Liver (tissue), 9 donors: ENCODE measurements around the gene PPP1R12C. TPM values are rescaled to one million over a fixed set of nuclear protein-coding genes. Genes with fewer than 3 reads are reported as not detected.

Source experiments
- DNase-seq: peaks from one replicate; pipeline ENCODE4 v3.0.0-alpha.2; 2017; ENCODE audit warnings: low spot score
- H3K27ac ChIP-seq, 2 donors: one replicate each; pipeline ENCODE4 v1.7.0; 2013; ENCODE audit warnings: inconsistent platforms in 2 of 2, low read length in 2 of 2, control low read depth in 1 of 2, low read depth in 1 of 2, mild to moderate bottlenecking in 1 of 2
- H3K27me3 ChIP-seq, 4 donors: one replicate each; pipeline versions ENCODE4 v1.6.1 to v1.7.0; 2013; ENCODE audit warnings: low read length in 3 of 4, inconsistent platforms in 1 of 4, mild to moderate bottlenecking in 1 of 4, moderate library complexity in 1 of 4; ENCODE audit not compliant: control insufficient read depth in 4 of 4, insufficient read depth in 4 of 4
- H3K36me3 ChIP-seq, 4 donors: one replicate each; pipeline versions ENCODE4 v1.6.1 to v1.7.0; 2013; ENCODE audit warnings: low read length in 3 of 4, mild to moderate bottlenecking in 3 of 4, low read depth in 1 of 4, moderate library complexity in 1 of 4; ENCODE audit not compliant: control insufficient read depth in 4 of 4, insufficient read depth in 3 of 4
- H3K4me1 ChIP-seq, 4 donors: one replicate each; pipeline versions ENCODE4 v1.6.1 to v1.7.0; 2013; ENCODE audit warnings: low read length in 3 of 4, mild to moderate bottlenecking in 3 of 4, moderate library complexity in 1 of 4; ENCODE audit not compliant: control insufficient read depth in 4 of 4, insufficient read depth in 4 of 4
- H3K4me3 ChIP-seq, 3 donors: one replicate each; pipeline versions ENCODE4 v1.6.1 to v1.7.0; 2013; ENCODE audit warnings: low read length in 3 of 3, control low read depth in 1 of 3, low read depth in 1 of 3, mild to moderate bottlenecking in 1 of 3
- H3K9ac ChIP-seq, 2 donors: one replicate each; pipeline ENCODE4 v1.7.0; 2013; ENCODE audit warnings: low read length in 2 of 2, mild to moderate bottlenecking in 2 of 2, moderate library complexity in 2 of 2, control low read depth in 1 of 2, low read depth in 1 of 2
- H3K9me3 ChIP-seq, 4 donors: one replicate each; pipeline versions ENCODE4 v1.6.1 to v1.7.0; 2013; ENCODE audit warnings: low read length in 3 of 4; ENCODE audit not compliant: control insufficient read depth in 4 of 4
- ATF3 ChIP-seq: IDR thresholded peaks from 2 replicates; pipeline ENCODE4 v1.6.1; 2016; ENCODE audit warnings: antibody characterized with exemption
- FOXA1 ChIP-seq: IDR thresholded peaks from 2 replicates; pipeline ENCODE4 v1.6.1; 2016; ENCODE audit warnings: antibody characterized with exemption
- GABPA ChIP-seq, 2 donors: IDR thresholded peaks in 1 of 2; conservative IDR thresholded peaks in 1 of 2; 2 replicates each; pipeline ENCODE4 v1.6.1; 2016; ENCODE audit warnings: antibody characterized with exemption in 2 of 2, mild to moderate bottlenecking in 1 of 2, moderate library complexity in 1 of 2
- HNF4A ChIP-seq, 2 donors: conservative IDR thresholded peaks; 2 replicates each; pipeline ENCODE4 v1.6.1; 2016; ENCODE audit warnings: antibody characterized with exemption in 2 of 2, mild to moderate bottlenecking in 2 of 2
- NR2F2 ChIP-seq: IDR thresholded peaks from 2 replicates; pipeline ENCODE4 v1.6.1; 2016; ENCODE audit warnings: antibody characterized with exemption
- RAD21 ChIP-seq, 2 donors: IDR thresholded peaks; 2 replicates each; pipeline ENCODE4 v1.6.1; 2016; ENCODE audit warnings: antibody characterized with exemption in 2 of 2, mild to moderate bottlenecking in 2 of 2
- SP1 ChIP-seq: IDR thresholded peaks from 2 replicates; pipeline ENCODE4 v1.6.1; 2018; ENCODE audit warnings: antibody characterized with exemption, mild to moderate bottlenecking
- TAF1 ChIP-seq: conservative IDR thresholded peaks from 2 replicates; pipeline ENCODE4 v1.6.1; 2016; ENCODE audit warnings: antibody characterized with exemption, mild to moderate bottlenecking
- WGBS: extraction: QIAGEN DNeasy Blood & Tissue Kit; methylation state at CpG from one replicate; pipeline ENCODE4 v1.1.7; 2013; 5-methylcytosine and 5-hydroxymethylcytosine counted together
- polyA plus RNA-seq, 2 donors: library from polyadenylated mRNA; stranded (reverse) in 1 of 2; unstranded in 1 of 2; fragments of 200-250 nt in 1 of 2; fragments of >200 nt in 1 of 2; fragmentation: Nextera tagmentation in 1 of 2; extraction: Ambion mirVana in 1 of 2; gene quantifications; one replicate each; pipeline versions ENCODE4 v1.2.1 to v1.2.3, GENCODE V29; 2013 to 2015
- total RNA-seq, 2 donors: library from RNA; depleted of rRNA; stranded (reverse); fragments of >200 nt; gene quantifications; one replicate each; pipeline ENCODE4 v1.2.3, GENCODE V29; 2014
- TF ChIP-seq, protein P1 (sequence below): fragments of 150-350 bp; IDR thresholded peaks from 2 replicates; pipeline ENCODE4 v1.5.1; 2017; ENCODE audit warnings: improper control_type of control experiment, low read depth, low read length; ENCODE audit not compliant: missing input control
- TF ChIP-seq, protein P2 (sequence below): IDR thresholded peaks from 2 replicates; pipeline ENCODE4 v1.6.1; 2016; ENCODE audit warnings: antibody characterized with exemption, mild to moderate bottlenecking
- TF ChIP-seq, protein P3 (sequence below): IDR thresholded peaks from 2 replicates; pipeline ENCODE4 v1.6.1; 2016; ENCODE audit warnings: antibody characterized with exemption
- donor health status: healthy.
- donor health status: healthy.
- donor health status: healthy.
- donor health status: healthy.
- donor health status: healthy.

Gene PPP1R12C
- total and polyA plus RNA-seq, 4 donors: 7.4 to 35.8 (median 24.9) TPM

GRCh38 chr19:55068950-55069864 lies 48.2 kb downstream of the PPP1R12C start:
- no peak overlapping the region for H3K4me3 ChIP-seq
- H3K9ac ChIP-seq: no peak overlapping the region
- H3K27ac ChIP-seq: no peak overlapping the region
- no peaks in the 10 kb centered on the region for H3K36me3 ChIP-seq
- no peaks in the 10 kb centered on the region for H3K4me1 ChIP-seq
- peaks cover 0 to 11% (median 3%) of the 10 kb centered on the region in 4 donors for H3K27me3 ChIP-seq
- 8% methylated on average over 30 of the region's 30 CpGs for WGBS
- no peak for DNase-seq
- TF ChIP-seq SP1: no peak
- no peak for TF ChIP-seq GABPA (IDR thresholded peaks at IDR 0.05 in 1 of 2, conservative IDR thresholded peaks at IDR 0.05 in 1 of 2)
- TF ChIP-seq HNF4A (conservative IDR thresholded peaks at IDR 0.05): no peak
- TF ChIP-seq, protein P1, sequence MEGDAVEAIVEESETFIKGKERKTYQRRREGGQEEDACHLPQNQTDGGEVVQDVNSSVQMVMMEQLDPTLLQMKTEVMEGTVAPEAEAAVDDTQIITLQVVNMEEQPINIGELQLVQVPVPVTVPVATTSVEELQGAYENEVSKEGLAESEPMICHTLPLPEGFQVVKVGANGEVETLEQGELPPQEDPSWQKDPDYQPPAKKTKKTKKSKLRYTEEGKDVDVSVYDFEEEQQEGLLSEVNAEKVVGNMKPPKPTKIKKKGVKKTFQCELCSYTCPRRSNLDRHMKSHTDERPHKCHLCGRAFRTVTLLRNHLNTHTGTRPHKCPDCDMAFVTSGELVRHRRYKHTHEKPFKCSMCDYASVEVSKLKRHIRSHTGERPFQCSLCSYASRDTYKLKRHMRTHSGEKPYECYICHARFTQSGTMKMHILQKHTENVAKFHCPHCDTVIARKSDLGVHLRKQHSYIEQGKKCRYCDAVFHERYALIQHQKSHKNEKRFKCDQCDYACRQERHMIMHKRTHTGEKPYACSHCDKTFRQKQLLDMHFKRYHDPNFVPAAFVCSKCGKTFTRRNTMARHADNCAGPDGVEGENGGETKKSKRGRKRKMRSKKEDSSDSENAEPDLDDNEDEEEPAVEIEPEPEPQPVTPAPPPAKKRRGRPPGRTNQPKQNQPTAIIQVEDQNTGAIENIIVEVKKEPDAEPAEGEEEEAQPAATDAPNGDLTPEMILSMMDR: no peak
- TF ChIP-seq, protein P2, sequence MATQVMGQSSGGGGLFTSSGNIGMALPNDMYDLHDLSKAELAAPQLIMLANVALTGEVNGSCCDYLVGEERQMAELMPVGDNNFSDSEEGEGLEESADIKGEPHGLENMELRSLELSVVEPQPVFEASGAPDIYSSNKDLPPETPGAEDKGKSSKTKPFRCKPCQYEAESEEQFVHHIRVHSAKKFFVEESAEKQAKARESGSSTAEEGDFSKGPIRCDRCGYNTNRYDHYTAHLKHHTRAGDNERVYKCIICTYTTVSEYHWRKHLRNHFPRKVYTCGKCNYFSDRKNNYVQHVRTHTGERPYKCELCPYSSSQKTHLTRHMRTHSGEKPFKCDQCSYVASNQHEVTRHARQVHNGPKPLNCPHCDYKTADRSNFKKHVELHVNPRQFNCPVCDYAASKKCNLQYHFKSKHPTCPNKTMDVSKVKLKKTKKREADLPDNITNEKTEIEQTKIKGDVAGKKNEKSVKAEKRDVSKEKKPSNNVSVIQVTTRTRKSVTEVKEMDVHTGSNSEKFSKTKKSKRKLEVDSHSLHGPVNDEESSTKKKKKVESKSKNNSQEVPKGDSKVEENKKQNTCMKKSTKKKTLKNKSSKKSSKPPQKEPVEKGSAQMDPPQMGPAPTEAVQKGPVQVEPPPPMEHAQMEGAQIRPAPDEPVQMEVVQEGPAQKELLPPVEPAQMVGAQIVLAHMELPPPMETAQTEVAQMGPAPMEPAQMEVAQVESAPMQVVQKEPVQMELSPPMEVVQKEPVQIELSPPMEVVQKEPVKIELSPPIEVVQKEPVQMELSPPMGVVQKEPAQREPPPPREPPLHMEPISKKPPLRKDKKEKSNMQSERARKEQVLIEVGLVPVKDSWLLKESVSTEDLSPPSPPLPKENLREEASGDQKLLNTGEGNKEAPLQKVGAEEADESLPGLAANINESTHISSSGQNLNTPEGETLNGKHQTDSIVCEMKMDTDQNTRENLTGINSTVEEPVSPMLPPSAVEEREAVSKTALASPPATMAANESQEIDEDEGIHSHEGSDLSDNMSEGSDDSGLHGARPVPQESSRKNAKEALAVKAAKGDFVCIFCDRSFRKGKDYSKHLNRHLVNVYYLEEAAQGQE: no peak
- no peak for TF ChIP-seq TAF1
- no peak for TF ChIP-seq NR2F2
- TF ChIP-seq, protein P3, sequence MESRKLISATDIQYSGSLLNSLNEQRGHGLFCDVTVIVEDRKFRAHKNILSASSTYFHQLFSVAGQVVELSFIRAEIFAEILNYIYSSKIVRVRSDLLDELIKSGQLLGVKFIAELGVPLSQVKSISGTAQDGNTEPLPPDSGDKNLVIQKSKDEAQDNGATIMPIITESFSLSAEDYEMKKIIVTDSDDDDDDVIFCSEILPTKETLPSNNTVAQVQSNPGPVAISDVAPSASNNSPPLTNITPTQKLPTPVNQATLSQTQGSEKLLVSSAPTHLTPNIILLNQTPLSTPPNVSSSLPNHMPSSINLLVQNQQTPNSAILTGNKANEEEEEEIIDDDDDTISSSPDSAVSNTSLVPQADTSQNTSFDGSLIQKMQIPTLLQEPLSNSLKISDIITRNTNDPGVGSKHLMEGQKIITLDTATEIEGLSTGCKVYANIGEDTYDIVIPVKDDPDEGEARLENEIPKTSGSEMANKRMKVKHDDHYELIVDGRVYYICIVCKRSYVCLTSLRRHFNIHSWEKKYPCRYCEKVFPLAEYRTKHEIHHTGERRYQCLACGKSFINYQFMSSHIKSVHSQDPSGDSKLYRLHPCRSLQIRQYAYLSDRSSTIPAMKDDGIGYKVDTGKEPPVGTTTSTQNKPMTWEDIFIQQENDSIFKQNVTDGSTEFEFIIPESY: no peak
- H3K9me3 ChIP-seq: no peaks in the 10 kb centered on the region

- no peak overlapping the region for H3K27ac ChIP-seq
- H3K4me3 ChIP-seq: no peak overlapping the region
- DNase-seq: no peak
- no peak overlapping the region for H3K9ac ChIP-seq
- H3K36me3 ChIP-seq: no peaks in the 10 kb centered on the region
- H3K27me3 ChIP-seq: peaks cover 0 to 11% (median 3%) of the 10 kb centered on the region in 4 donors
- TF ChIP-seq, protein P3: no peak
- TF ChIP-seq ATF3 (no peak), HNF4A (conservative IDR thresholded peaks at IDR 0.05) (no peak), RAD21 (IDR thresholded peaks at IDR 0.05) (no peak), SP1 (no peak), NR2F2 (no peak), GABPA (IDR thresholded peaks at IDR 0.05 in 1 of 2, conservative IDR thresholded peaks at IDR 0.05 in 1 of 2) (no peak), FOXA1 (no peak)
- H3K9me3 ChIP-seq: no peaks in the 10 kb centered on the region
- peaks cover 0 to 2% (median 0%) of the 10 kb centered on the region in 4 donors for H3K4me1 ChIP-seq
- WGBS: 49% methylated on average over 3 of the region's 3 CpGs
These were observed 49.6 kb downstream of the PPP1R12C start for GRCh38 chr19:55067869-55068268.
